Erythroblast (primary cell): ENCODE data around the gene SDK2.

Source experiments
- GATA1 ChIP-seq: IDR thresholded peaks from 2 replicates; pipeline ENCODE4 v1.6.1; 2011; ENCODE audit warnings: low read depth, mild to moderate bottlenecking, control low read depth, low read length, moderate library complexity
- POLR2A ChIP-seq: IDR thresholded peaks from 2 replicates; pipeline ENCODE4 v1.6.1; 2011; ENCODE audit warnings: mild to moderate bottlenecking, low read length

- TF ChIP-seq POLR2A (no peak), GATA1 (no peak)
Observed at GRCh38 chr17:73432624-73433190, 211.5 kb downstream of the SDK2 start.
